Duodenal mucosa (tissue), 2 donors: ENCODE measurements around the gene PPM1E.
A peak's percentile ranks its signal among the peaks of the same experiment; 100 is the strongest.
"Not testable (repeated sequence)": the region's sequence is repeated elsewhere in the genome, so short reads cannot be mapped to it uniquely, and the experiment has no call there.

Experiments
- H3K27ac ChIP-seq: one replicate; pipeline ENCODE4 v1.7.0; 2013; ENCODE audit warnings: low read depth, low read length
- H3K27me3 ChIP-seq, 2 donors: one replicate each; pipeline ENCODE4 v1.7.0; 2013; ENCODE audit warnings: low read length in 2 of 2, control low read depth in 1 of 2; ENCODE audit not compliant: insufficient read depth in 2 of 2, control insufficient read depth in 1 of 2
- H3K36me3 ChIP-seq, 2 donors: one replicate each; pipeline ENCODE4 v1.7.0; 2013; ENCODE audit warnings: low read length in 2 of 2, control low read depth in 1 of 2; ENCODE audit not compliant: insufficient read depth in 2 of 2, control insufficient read depth in 1 of 2
- H3K4me1 ChIP-seq, 2 donors: one replicate each; pipeline ENCODE4 v1.7.0; 2013; ENCODE audit warnings: low read length in 2 of 2, control low read depth in 1 of 2; ENCODE audit not compliant: insufficient read depth in 2 of 2, control insufficient read depth in 1 of 2
- H3K4me3 ChIP-seq, 2 donors: one replicate each; pipeline ENCODE4 v1.7.0; 2013; ENCODE audit warnings: low read length in 2 of 2, low read depth in 1 of 2
- H3K9ac ChIP-seq, 2 donors: one replicate each; pipeline ENCODE4 v1.7.0; 2013; ENCODE audit warnings: low read length in 2 of 2, low read depth in 1 of 2
- H3K9me3 ChIP-seq, 2 donors: one replicate each; pipeline ENCODE4 v1.7.0; 2013; ENCODE audit warnings: low read length in 2 of 2, control low read depth in 1 of 2; ENCODE audit not compliant: control insufficient read depth in 1 of 2

The PPM1E gene

GRCh38 chr17:58747674-58748073 lies 8.0 kb upstream of the PPM1E start:
- H3K4me1 ChIP-seq: no peaks in the 10 kb centered on the region
- no peak overlapping the region for H3K4me3 ChIP-seq
- H3K9ac ChIP-seq: no peak overlapping the region
- H3K9me3 ChIP-seq: no peaks in the 10 kb centered on the region
- no peaks in the 10 kb centered on the region for H3K27me3 ChIP-seq
- no peaks in the 10 kb centered on the region for H3K36me3 ChIP-seq
- no peak overlapping the region for H3K27ac ChIP-seq

DNA sequence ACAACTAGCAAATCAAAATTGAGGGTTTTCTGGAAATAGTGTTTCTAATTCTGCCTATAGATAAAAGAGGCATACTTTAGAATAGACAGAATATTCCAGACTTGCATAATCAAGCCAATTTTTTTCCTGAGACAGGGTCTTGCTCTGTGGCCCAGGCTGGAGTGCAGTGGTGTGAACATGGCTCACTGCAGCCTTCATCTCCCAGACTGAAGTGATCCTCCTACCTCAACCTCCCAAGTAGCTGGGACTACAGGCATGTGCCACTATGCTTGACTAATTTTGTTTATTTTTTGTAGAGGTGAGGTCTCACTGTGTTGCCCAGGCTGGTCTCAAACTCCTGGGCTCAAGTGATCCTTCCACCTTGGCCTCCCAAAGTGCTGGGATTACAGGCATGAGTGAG lies 6.0 kb upstream of the PPM1E start:
- H3K36me3 ChIP-seq, H3K4me3 ChIP-seq, H3K4me1 ChIP-seq, H3K27ac ChIP-seq, H3K27me3 ChIP-seq, H3K9me3 ChIP-seq, H3K9ac ChIP-seq: not testable (repeated sequence)

DNA sequence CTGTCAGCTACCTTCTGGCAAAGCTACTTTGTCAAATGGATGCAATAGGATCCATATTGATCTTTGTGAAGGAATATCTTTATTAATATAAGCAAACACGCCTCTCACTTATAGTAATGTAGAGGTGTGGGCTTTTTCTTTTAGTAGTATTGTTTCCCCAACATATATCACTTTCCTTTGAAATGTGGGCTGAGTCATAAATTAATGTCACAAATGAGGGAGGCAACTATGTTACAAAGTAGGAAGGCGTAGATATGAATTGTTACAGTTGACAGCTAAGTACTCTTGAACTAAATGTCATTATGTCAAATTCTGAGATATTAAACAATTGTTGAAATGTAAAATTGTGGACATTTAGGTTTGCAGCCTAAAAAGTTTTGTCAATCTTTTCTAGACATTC lies 2.6 kb upstream of the PPM1E start:
- Histone ChIP-seq H3K9ac (no peak overlapping the region), H3K4me3 (no peak overlapping the region), H3K36me3 (no peaks in the 10 kb centered on the region), H3K27me3 (peaks cover 23 to 27% of the 10 kb centered on the region in 2 donors), H3K4me1 (peaks cover 8 to 10% of the 10 kb centered on the region in 2 donors), H3K9me3 (no peaks in the 10 kb centered on the region), H3K27ac (no peak overlapping the region)

DNA sequence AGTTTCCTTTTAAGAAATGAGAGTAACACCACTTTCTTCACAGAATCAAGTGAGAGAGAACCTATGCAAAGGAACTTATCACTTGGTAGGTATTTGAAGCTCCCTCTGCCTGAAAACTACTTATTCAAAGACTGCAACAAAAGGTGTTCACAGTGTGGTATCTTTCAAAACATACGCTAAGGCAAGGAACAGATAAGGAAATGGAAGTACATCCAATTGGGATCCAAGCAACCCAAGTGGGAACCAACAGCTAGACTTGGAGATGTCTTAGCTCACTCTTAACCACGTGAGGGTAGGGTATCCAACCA lies 431 bp upstream of the PPM1E start:
- H3K4me1 ChIP-seq: peaks cover 8 to 10% of the 10 kb centered on the region in 2 donors
- peak overlapping the region; percentile 73 for H3K4me3 ChIP-seq
- H3K9ac ChIP-seq: no peak overlapping the region
- H3K9me3 ChIP-seq: no peaks in the 10 kb centered on the region
- H3K27me3 ChIP-seq: peaks cover 35 to 39% of the 10 kb centered on the region in 2 donors
- H3K36me3 ChIP-seq: no peaks in the 10 kb centered on the region
- no peak overlapping the region for H3K27ac ChIP-seq

DNA sequence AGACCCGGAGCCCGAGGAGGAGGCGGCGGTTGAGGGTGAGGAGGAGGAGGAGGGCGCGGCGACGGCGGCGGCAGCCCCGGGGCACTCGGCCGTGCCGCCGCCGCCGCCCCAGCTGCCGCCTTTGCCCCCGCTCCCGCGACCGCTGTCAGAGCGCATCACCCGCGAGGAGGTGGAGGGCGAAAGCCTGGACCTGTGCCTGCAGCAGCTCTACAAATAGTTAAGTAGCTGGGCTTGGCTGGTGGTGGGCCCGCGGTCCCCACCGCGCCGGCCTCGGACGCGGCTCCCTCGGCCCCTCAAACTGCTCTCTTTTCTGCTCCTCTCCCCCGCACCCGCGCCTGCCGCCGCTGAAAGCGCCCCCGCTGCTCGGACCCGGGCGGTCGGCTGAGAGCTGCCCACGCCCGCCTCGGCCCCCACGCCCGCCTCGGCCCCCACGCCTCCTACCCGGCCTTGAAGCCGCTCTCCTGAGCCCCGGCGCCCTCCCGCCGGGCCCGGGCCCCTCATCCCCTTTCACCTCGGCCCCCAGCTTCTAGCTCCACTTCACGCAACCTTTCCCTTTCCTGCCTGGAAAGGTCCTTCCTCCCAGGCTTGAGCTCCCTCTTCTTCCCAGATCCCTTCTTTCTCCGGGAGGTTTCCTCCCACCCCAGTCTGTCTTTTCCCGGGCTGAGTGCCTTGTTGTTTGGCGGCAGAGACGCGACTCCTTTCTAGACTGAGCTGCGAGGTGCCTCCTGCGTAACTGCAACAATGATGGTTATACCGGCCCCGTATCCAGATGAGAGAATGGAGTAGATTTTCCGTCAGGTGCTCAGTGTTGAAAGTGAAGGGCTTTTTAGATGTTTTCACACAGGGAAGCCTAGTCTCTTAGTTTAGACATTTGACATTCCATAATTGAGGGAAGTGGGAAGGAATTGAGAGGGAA lies 850 bp downstream of the PPM1E start:
- Histone ChIP-seq H3K4me1 (peaks cover 8 to 10% of the 10 kb centered on the region in 2 donors), H3K27me3 (peaks cover 42 to 45% of the 10 kb centered on the region in 2 donors), H3K9me3 (no peaks in the 10 kb centered on the region), H3K36me3 (no peaks in the 10 kb centered on the region), H3K9ac (no peak overlapping the region), H3K4me3 (peak overlapping the region; percentile 73), H3K27ac (no peak overlapping the region)

DNA sequence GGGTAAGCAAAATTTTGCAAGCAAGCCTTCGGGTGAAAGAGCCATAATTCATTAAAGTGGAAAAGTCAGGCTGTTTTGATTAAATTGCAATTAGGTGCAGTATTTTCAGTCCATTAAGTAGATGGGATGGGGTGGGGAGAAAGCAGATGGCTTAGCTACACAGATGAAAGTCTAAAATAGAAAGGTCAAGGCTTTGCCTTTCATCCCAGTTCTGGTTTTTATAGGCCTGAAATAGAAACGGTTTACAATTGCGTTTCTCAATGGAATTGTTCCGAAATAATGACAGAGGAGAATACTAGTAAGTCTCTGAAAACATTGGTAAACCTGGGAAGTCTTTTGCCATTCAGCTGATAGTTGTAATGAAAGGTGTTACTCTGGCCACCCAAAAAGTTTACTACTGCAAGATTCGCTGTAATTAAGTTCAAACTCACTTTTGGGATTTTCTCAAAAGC lies 1.5 kb downstream of the PPM1E start:
- peak overlapping the region; percentile 73 for H3K4me3 ChIP-seq
- peaks cover 8 to 10% of the 10 kb centered on the region in 2 donors for H3K4me1 ChIP-seq
- H3K9me3 ChIP-seq: no peaks in the 10 kb centered on the region
- peaks cover 45 to 46% of the 10 kb centered on the region in 2 donors for H3K27me3 ChIP-seq
- H3K27ac ChIP-seq: no peak overlapping the region
- H3K9ac ChIP-seq: no peak overlapping the region
- no peaks in the 10 kb centered on the region for H3K36me3 ChIP-seq

DNA sequence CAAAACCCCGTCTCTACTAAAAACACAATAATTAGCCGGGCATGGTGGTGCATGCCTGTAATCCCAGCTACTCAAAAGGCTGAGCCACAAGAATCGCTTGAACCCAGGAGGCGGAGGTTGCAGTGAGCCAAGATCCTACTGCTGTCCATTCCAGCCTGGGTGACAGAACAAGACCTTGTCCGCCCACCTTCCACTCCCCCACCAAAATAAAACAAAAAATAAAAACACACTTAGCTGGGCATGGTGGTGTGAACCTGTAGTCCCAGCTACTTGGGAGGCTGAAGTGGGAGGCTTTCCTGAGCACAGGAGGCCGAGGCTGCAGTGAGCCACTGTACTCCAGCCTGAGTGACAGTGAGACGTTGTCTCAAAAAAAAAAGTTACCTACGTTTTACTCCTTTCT lies 3.2 kb downstream of the PPM1E start:
- H3K4me1 ChIP-seq: peaks cover 8 to 10% of the 10 kb centered on the region in 2 donors
- H3K9ac ChIP-seq: no peak overlapping the region
- H3K36me3 ChIP-seq: no peaks in the 10 kb centered on the region
- no peak overlapping the region for H3K4me3 ChIP-seq
- no peaks in the 10 kb centered on the region for H3K9me3 ChIP-seq
- peaks cover 45 to 46% of the 10 kb centered on the region in 2 donors for H3K27me3 ChIP-seq
- H3K27ac ChIP-seq: no peak overlapping the region

- Histone ChIP-seq H3K4me3 (no peak overlapping the region), H3K9me3 (no peaks in the 10 kb centered on the region), H3K9ac (no peak overlapping the region), H3K27me3 (peaks cover 45 to 46% of the 10 kb centered on the region in 2 donors), H3K27ac (no peak overlapping the region), H3K36me3 (no peaks in the 10 kb centered on the region), H3K4me1 (peaks cover 8 to 10% of the 10 kb centered on the region in 2 donors)
Observed at GRCh38 chr17:58759522-58759921, 3.9 kb downstream of the PPM1E start.

DNA sequence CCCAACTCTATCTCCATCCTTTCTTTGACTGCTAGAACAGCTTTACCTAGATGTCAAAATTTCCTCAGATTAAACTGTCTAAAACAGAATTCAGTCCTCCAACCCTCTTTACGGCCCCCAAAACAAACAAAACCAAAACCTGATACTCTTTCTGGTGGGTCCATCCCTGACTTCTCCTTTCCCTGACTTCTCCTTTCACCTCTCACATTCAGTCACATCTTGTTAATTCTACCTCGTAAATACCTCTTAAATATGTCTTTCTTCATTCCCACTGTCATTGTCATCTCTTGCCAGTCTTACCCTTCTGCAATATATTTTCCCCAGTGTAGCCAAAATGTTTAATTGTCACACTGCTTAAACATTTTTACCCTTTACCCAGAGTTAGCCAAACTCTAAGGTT lies 4.6 kb downstream of the PPM1E start:
- Histone ChIP-seq H3K9ac (no peak overlapping the region), H3K36me3 (no peaks in the 10 kb centered on the region), H3K4me1 (peaks cover 8 to 9% of the 10 kb centered on the region in 2 donors), H3K27me3 (peaks cover 42 to 43% of the 10 kb centered on the region in 2 donors), H3K9me3 (no peaks in the 10 kb centered on the region), H3K4me3 (no peak overlapping the region), H3K27ac (no peak overlapping the region)

DNA sequence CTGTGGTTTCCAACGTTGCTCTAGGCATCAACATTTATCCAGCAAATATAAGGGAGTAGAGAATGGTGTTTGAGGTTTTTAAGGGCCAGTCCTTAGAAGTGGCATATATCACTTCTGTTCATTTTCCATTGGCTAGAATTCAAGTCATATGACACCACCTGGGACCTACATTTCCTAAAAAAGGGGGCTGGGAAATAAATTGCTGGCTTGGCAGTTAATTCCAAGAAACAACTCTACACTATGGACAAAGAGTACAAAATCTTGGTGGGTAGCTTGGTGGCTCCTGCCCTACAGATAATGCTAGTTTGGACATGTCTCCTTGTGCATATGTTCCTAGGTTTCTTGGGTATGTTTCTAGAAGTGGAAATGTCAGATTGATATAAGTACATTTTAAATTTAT lies 7.6 kb downstream of the PPM1E start:
- H3K27me3 ChIP-seq: peaks cover 19 to 20% of the 10 kb centered on the region in 2 donors
- H3K36me3 ChIP-seq: no peaks in the 10 kb centered on the region
- H3K4me3 ChIP-seq: no peak overlapping the region
- no peaks in the 10 kb centered on the region for H3K4me1 ChIP-seq
- no peak overlapping the region for H3K9ac ChIP-seq
- H3K27ac ChIP-seq: no peak overlapping the region
- H3K9me3 ChIP-seq: no peaks in the 10 kb centered on the region
